GM23338 (cell line): Measurements from ENCODE around the gene GPR158. TPM values are rescaled to one million over a fixed set of nuclear protein-coding genes. Genes with fewer than 3 reads are reported as not detected.
A peak's percentile ranks its signal among the peaks of the same experiment; 100 is the strongest.

Experiments
- ATAC-seq: fragments of 200-7000 bp; cut with Tn5 transposase; 3 replicates; pipeline ENCODE4 v1.9.1; 2020
- DNase-seq: peaks from one replicate; pipeline ENCODE4 v3.0.0-alpha.2; 2015; ENCODE audit warnings: low spot score
- H2AFZ ChIP-seq: fragments of 200-600 bp; sonication (generic); 2 replicates; pipeline ENCODE4 v1.8.0; 2016; ENCODE audit warnings: antibody characterized with exemption, mild to moderate bottlenecking, moderate library complexity
- H3F3A ChIP-seq: fragments of 200-600 bp; sonication (generic); replicated peaks from 2 replicates; pipeline ENCODE4 v1.8.0; 2017; ENCODE audit warnings: antibody characterized with exemption, mixed run types, low read depth
- H3K27ac ChIP-seq: fragments of 200-600 bp; sonication (generic); 2 replicates; pipeline ENCODE4 v1.6.1; 2016; ENCODE audit warnings: low read depth
- H3K27me3 ChIP-seq: fragments of 200-600 bp; sonication (generic); 2 replicates; pipeline ENCODE4 v1.8.0; 2016; ENCODE audit warnings: mild to moderate bottlenecking, mixed run types, moderate library complexity; ENCODE audit not compliant: insufficient read depth
- H3K36me3 ChIP-seq: fragments of 200-600 bp; sonication (generic); 2 replicates; pipeline ENCODE4 v1.8.0; 2016; ENCODE audit warnings: mild to moderate bottlenecking; ENCODE audit not compliant: insufficient read depth
- H3K4me1 ChIP-seq: fragments of 200-600 bp; sonication (generic); 2 replicates; pipeline ENCODE4 v1.8.0; 2016; ENCODE audit warnings: mild to moderate bottlenecking, moderate library complexity; ENCODE audit not compliant: insufficient read depth
- H3K4me2 ChIP-seq: fragments of 200-600 bp; sonication (generic); 2 replicates; pipeline ENCODE4 v1.7.1; 2017; ENCODE audit warnings: mixed run types
- H3K4me3 ChIP-seq: fragments of 200-600 bp; sonication (generic); 2 replicates; pipeline ENCODE4 v1.6.1; 2016; ENCODE audit warnings: mixed run types
- H3K79me2 ChIP-seq: fragments of 200-600 bp; sonication (generic); replicated peaks from 2 replicates; pipeline ENCODE4 v1.8.0; 2017; ENCODE audit warnings: mild to moderate bottlenecking; ENCODE audit not compliant: insufficient read depth
- H3K9me2 ChIP-seq: fragments of 200-600 bp; sonication (generic); 2 replicates; pipeline ENCODE4 v1.8.0; 2017; ENCODE audit not compliant: insufficient read depth
- H4K20me1 ChIP-seq: fragments of 200-600 bp; sonication (generic); replicated peaks from 2 replicates; pipeline ENCODE4 v1.8.0; 2017; ENCODE audit warnings: mild to moderate bottlenecking; ENCODE audit not compliant: insufficient read depth
- H3K27ac Mint-ChIP-seq: 2 replicates; pipeline ENCODE4 v1.8.0; 2020; ENCODE audit warnings: inconsistent platforms, mild to moderate bottlenecking, moderate library complexity, mixed read lengths
- H3K27me3 Mint-ChIP-seq: 3 replicates; pipeline ENCODE4 v1.8.0; 2022; ENCODE audit warnings: low read depth, mild to moderate bottlenecking, moderate library complexity, mixed read lengths, inconsistent platforms; ENCODE audit not compliant: insufficient read depth, poor library complexity
- H3K36me3 Mint-ChIP-seq: 3 replicates; pipeline ENCODE4 v1.8.0; 2021; ENCODE audit warnings: low read depth, mild to moderate bottlenecking, inconsistent platforms, moderate library complexity, mixed read lengths
- H3K4me1 Mint-ChIP-seq: 3 replicates; pipeline ENCODE4 v1.8.0; 2020; ENCODE audit warnings: mild to moderate bottlenecking, inconsistent platforms, mixed read lengths
- H3K4me3 Mint-ChIP-seq: 3 replicates; pipeline ENCODE4 v1.8.0; 2021; ENCODE audit warnings: moderate library complexity, mild to moderate bottlenecking, inconsistent platforms, mixed read lengths
- H3K9me3 Mint-ChIP-seq: 3 replicates; pipeline ENCODE4 v1.8.0; 2020; ENCODE audit warnings: moderate library complexity, mild to moderate bottlenecking, inconsistent platforms, mixed read lengths
- CREB1 ChIP-seq: fragments of 250-450 bp; sonication (Bioruptor Pico); IDR thresholded peaks from 2 replicates; pipeline ENCODE4 v1.5.0; 2020; ENCODE audit warnings: low read depth, mild to moderate bottlenecking, moderate library complexity
- CTCF ChIP-seq, 2 experiments: fragments of 200-600 bp in 1 of 2; sonication (generic) in 1 of 2; conservative IDR thresholded peaks; 2 replicates each; pipeline versions ENCODE4 v1.5.1 to v1.6.1; 2016 to 2017; ENCODE audit warnings: antibody characterized with exemption in 2 of 2, low read depth in 2 of 2, mild to moderate bottlenecking in 2 of 2, moderate library complexity in 1 of 2
- EZH2 ChIP-seq: fragments of 200-600 bp; sonication (generic); IDR thresholded peaks from one replicate; pipeline ENCODE4 v1.8.0; 2017; ENCODE audit warnings: antibody characterized with exemption, mild to moderate bottlenecking, low read depth; ENCODE audit not compliant: unreplicated experiment
- EZH2phosphoT487 ChIP-seq: fragments of 200-600 bp; sonication (generic); IDR thresholded peaks from one replicate; pipeline ENCODE4 v1.8.1; 2018; ENCODE audit warnings: antibody characterized with exemption; ENCODE audit not compliant: unreplicated experiment
- JUNB ChIP-seq: IDR thresholded peaks from one replicate; pipeline ENCODE4 v1.6.1; 2016; ENCODE audit warnings: antibody characterized with exemption; ENCODE audit not compliant: unreplicated experiment
- NANOG ChIP-seq: IDR thresholded peaks from 2 replicates; pipeline ENCODE4 v1.6.1; 2016; ENCODE audit warnings: antibody characterized with exemption, borderline replicate concordance
- POLR2AphosphoS5 ChIP-seq: IDR thresholded peaks from 2 replicates; pipeline ENCODE4 v1.6.1; 2016; ENCODE audit warnings: antibody characterized with exemption, low read depth
- STAT1 ChIP-seq: IDR thresholded peaks from one replicate; pipeline ENCODE4 v1.6.1; 2016; ENCODE audit warnings: antibody characterized with exemption; ENCODE audit not compliant: unreplicated experiment
- ZNF114 ChIP-seq: fragments of 250-450 bp; sonication (Bioruptor Pico); IDR thresholded peaks from 2 replicates; pipeline ENCODE4 v1.5.0; 2020; ENCODE audit warnings: mild to moderate bottlenecking, moderate library complexity
- ZNF331 ChIP-seq: fragments of 250-450 bp; sonication (Bioruptor Pico); IDR thresholded peaks from 2 replicates; pipeline ENCODE4 v1.5.0; 2020; ENCODE audit warnings: low read depth, mild to moderate bottlenecking, moderate library complexity
- polyA plus RNA-seq: library from polyadenylated mRNA; unstranded; fragments of >200 nt; fragmentation: Nextera tagmentation; extraction: Ambion mirVana; gene quantifications from 2 replicates; pipeline ENCODE4 v1.2.1, GENCODE V29; 2016
- total RNA-seq: library from RNA; depleted of rRNA; stranded (reverse); fragments of >200 nt; shearing (Covaris generic); gene quantifications from 2 replicates; pipeline ENCODE4 v1.2.3, GENCODE V29; 2014
- TF ChIP-seq, protein P1 (sequence below): IDR thresholded peaks from 2 replicates; pipeline ENCODE4 v1.6.1; 2016; ENCODE audit warnings: antibody characterized with exemption
- TF ChIP-seq, protein P2 (sequence below): IDR thresholded peaks from one replicate; pipeline ENCODE4 v1.6.1; 2018; ENCODE audit warnings: antibody characterized with exemption; ENCODE audit not compliant: unreplicated experiment
- TF ChIP-seq, protein P3 (sequence below): fragments of 250-450 bp; sonication (Bioruptor Pico); IDR thresholded peaks from 2 replicates; pipeline ENCODE4 v1.5.0; 2020; ENCODE audit warnings: mild to moderate bottlenecking, moderate library complexity

GPR158 gene
- total and polyA plus RNA-seq, 2 experiments from 2014 or later: 0.13 to 1.5 TPM

DNA sequence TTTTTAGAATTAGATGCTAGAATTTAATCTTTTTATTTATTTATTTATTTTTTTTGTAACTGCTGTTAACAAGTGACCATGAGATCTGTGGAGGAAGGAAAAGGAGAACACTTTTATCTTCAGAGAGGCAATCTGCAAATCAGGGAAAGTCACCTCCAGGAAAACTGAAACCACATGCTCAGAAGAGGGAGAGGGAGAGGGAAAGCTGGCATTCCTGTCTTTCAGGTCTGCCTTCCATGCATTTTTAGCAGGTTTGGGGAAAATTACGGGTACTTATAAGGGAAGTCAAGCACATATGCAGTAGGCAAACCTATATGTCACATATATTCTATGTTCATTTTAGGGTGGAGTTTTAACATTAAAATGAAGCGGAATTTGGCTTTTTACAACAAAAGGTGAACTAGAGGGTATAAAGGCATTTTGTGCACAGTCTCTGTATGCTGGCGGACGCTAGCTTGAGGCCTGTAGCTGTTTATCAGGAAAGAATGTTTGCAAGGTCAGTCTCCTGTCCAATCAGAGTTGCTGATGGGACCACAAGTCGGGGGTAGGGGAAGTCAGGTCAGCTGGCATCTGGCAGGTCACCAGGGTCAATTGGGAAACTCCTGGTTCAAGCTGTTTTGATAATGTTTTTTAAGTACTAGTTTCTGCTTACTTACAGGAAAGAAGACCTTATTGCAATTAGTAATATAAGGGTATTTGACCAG, 333.5 kb downstream of the GPR158 start:
- H3K27me3 ChIP-seq: no peaks in the 10 kb centered on the region
- peaks cover 4% of the 10 kb centered on the region; the same call in 1 of the 2 replicates for H3K9me2 ChIP-seq
- peak overlapping the region; percentile 6; the same call in 1 of the 2 replicates for H3K4me2 ChIP-seq
- no peak overlapping the region; the same call in 1 of the 2 replicates for H3K27ac Mint-ChIP-seq
- H3K4me3 Mint-ChIP-seq: no peak overlapping the region
- no peaks in the 10 kb centered on the region for H3K36me3 Mint-ChIP-seq
- H3K9me3 Mint-ChIP-seq: no peaks in the 10 kb centered on the region
- H3K27me3 Mint-ChIP-seq: no peaks in the 10 kb centered on the region
- H2AFZ ChIP-seq: 0 out of 2 replicates have a peak overlapping the region, but pooled peaks have one; percentile 2
- H3K4me3 ChIP-seq: no peak overlapping the region
- peaks cover 19% of the 10 kb centered on the region for H3K4me1 Mint-ChIP-seq
- no peaks in the 10 kb centered on the region for H4K20me1 ChIP-seq
- peak; percentile 50 for ATAC-seq
- TF ChIP-seq JUNB (no peak), CREB1 (CRISPR knock-in tag) (no peak), NANOG (no peak), STAT1 (no peak), ZNF331 (CRISPR knock-in tag) (no peak), ZNF114 (CRISPR knock-in tag) (no peak), EZH2 (no peak), CTCF (conservative IDR thresholded peaks at IDR 0.05; ENCODE audit: low read depth in 2 of 2) (no peak), POLR2AphosphoS5 (no peak), EZH2phosphoT487 (no peak)
- TF ChIP-seq, protein P1, sequence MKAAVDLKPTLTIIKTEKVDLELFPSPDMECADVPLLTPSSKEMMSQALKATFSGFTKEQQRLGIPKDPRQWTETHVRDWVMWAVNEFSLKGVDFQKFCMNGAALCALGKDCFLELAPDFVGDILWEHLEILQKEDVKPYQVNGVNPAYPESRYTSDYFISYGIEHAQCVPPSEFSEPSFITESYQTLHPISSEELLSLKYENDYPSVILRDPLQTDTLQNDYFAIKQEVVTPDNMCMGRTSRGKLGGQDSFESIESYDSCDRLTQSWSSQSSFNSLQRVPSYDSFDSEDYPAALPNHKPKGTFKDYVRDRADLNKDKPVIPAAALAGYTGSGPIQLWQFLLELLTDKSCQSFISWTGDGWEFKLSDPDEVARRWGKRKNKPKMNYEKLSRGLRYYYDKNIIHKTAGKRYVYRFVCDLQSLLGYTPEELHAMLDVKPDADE: no peak
- TF ChIP-seq, protein P2, sequence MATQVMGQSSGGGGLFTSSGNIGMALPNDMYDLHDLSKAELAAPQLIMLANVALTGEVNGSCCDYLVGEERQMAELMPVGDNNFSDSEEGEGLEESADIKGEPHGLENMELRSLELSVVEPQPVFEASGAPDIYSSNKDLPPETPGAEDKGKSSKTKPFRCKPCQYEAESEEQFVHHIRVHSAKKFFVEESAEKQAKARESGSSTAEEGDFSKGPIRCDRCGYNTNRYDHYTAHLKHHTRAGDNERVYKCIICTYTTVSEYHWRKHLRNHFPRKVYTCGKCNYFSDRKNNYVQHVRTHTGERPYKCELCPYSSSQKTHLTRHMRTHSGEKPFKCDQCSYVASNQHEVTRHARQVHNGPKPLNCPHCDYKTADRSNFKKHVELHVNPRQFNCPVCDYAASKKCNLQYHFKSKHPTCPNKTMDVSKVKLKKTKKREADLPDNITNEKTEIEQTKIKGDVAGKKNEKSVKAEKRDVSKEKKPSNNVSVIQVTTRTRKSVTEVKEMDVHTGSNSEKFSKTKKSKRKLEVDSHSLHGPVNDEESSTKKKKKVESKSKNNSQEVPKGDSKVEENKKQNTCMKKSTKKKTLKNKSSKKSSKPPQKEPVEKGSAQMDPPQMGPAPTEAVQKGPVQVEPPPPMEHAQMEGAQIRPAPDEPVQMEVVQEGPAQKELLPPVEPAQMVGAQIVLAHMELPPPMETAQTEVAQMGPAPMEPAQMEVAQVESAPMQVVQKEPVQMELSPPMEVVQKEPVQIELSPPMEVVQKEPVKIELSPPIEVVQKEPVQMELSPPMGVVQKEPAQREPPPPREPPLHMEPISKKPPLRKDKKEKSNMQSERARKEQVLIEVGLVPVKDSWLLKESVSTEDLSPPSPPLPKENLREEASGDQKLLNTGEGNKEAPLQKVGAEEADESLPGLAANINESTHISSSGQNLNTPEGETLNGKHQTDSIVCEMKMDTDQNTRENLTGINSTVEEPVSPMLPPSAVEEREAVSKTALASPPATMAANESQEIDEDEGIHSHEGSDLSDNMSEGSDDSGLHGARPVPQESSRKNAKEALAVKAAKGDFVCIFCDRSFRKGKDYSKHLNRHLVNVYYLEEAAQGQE: no peak
- TF ChIP-seq, protein P3, sequence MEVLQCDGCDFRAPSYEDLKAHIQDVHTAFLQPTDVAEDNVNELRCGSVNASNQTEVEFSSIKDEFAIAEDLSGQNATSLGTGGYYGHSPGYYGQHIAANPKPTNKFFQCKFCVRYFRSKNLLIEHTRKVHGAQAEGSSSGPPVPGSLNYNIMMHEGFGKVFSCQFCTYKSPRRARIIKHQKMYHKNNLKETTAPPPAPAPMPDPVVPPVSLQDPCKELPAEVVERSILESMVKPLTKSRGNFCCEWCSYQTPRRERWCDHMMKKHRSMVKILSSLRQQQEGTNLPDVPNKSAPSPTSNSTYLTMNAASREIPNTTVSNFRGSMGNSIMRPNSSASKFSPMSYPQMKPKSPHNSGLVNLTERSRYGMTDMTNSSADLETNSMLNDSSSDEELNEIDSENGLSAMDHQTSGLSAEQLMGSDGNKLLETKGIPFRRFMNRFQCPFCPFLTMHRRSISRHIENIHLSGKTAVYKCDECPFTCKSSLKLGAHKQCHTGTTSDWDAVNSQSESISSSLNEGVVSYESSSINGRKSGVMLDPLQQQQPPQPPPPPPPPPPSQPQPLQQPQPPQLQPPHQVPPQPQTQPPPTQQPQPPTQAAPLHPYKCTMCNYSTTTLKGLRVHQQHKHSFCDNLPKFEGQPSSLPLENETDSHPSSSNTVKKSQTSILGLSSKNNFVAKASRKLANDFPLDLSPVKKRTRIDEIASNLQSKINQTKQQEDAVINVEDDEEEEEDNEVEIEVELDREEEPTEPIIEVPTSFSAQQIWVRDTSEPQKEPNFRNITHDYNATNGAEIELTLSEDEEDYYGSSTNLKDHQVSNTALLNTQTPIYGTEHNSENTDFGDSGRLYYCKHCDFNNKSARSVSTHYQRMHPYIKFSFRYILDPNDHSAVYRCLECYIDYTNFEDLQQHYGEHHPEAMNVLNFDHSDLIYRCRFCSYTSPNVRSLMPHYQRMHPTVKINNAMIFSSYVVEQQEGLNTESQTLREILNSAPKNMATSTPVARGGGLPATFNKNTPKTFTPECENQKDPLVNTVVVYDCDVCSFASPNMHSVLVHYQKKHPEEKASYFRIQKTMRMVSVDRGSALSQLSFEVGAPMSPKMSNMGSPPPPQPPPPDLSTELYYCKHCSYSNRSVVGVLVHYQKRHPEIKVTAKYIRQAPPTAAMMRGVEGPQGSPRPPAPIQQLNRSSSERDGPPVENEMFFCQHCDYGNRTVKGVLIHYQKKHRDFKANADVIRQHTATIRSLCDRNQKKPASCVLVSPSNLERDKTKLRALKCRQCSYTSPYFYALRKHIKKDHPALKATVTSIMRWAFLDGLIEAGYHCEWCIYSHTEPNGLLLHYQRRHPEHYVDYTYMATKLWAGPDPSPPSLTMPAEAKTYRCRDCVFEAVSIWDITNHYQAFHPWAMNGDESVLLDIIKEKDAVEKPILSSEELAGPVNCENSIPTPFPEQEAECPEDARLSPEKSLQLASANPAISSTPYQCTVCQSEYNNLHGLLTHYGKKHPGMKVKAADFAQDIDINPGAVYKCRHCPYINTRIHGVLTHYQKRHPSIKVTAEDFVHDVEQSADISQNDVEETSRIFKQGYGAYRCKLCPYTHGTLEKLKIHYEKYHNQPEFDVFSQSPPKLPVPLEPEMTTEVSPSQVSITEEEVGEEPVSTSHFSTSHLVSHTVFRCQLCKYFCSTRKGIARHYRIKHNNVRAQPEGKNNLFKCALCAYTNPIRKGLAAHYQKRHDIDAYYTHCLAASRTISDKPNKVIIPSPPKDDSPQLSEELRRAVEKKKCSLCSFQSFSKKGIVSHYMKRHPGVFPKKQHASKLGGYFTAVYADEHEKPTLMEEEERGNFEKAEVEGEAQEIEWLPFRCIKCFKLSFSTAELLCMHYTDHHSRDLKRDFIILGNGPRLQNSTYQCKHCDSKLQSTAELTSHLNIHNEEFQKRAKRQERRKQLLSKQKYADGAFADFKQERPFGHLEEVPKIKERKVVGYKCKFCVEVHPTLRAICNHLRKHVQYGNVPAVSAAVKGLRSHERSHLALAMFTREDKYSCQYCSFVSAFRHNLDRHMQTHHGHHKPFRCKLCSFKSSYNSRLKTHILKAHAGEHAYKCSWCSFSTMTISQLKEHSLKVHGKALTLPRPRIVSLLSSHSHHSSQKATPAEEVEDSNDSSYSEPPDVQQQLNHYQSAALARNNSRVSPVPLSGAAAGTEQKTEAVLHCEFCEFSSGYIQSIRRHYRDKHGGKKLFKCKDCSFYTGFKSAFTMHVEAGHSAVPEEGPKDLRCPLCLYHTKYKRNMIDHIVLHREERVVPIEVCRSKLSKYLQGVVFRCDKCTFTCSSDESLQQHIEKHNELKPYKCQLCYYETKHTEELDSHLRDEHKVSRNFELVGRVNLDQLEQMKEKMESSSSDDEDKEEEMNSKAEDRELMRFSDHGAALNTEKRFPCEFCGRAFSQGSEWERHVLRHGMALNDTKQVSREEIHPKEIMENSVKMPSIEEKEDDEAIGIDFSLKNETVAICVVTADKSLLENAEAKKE (CRISPR knock-in tag): no peak
- H3F3A ChIP-seq: no peaks in the 10 kb centered on the region
- H3K27ac ChIP-seq: no peak overlapping the region
- peaks cover 14% of the 10 kb centered on the region for H3K4me1 ChIP-seq
- H3K36me3 ChIP-seq: no peaks in the 10 kb centered on the region
- peak; percentile 54 for DNase-seq
- H3K79me2 ChIP-seq: no peaks in the 10 kb centered on the region
